Measurements from ENCODE around the gene PTPRJ.
"Not testable (repeated sequence)": the region's sequence is repeated elsewhere in the genome, so short reads cannot be mapped to it uniquely, and the experiment has no call there.

Gene PTPRJ

GRCh38 chr11:48125866-48126265 lies 145.5 kb downstream of the PTPRJ start:
- no peak for FAIRE-seq

GRCh38 chr11:48127521-48128183 lies 147.3 kb downstream of the PTPRJ start:
- no peak for FAIRE-seq

DNA sequence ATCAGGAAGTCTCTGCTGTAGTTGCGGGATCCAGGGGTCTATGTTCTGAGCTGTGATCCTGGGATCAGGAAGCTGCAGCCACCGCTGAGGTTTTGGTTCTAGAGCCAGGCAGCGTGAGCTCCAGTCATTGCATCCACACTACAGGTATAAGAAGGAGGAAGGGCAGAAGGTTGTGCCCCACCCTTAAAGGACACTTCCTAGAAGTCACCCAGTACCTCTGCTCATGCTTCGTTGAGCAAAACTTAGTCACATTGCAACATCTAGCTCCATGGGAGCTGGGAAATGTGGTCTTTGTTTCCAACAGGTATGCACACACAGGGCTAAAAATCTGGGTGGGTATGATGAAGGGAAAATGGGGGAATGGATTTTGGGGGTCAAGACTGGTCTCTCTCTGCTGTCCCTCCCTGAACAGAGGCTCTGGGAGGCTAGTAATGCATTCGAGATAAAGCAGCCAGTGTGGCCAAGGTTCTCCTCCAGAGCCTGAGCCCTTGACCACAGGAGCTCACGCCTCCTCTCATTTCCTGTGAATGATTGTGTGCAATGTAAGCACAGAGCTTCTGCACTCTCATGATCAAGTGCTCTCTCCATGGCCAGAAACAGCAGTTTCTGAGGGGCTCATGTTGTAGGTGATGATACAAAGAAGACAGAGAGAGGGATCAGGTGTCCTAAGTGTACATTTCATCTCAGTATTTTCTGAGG lies 149.5 kb downstream of the PTPRJ start:
- no peak for FAIRE-seq

- no peak for FAIRE-seq
These were observed 154.0 kb downstream of the PTPRJ start for GRCh38 chr11:48134221-48134922.

DNA sequence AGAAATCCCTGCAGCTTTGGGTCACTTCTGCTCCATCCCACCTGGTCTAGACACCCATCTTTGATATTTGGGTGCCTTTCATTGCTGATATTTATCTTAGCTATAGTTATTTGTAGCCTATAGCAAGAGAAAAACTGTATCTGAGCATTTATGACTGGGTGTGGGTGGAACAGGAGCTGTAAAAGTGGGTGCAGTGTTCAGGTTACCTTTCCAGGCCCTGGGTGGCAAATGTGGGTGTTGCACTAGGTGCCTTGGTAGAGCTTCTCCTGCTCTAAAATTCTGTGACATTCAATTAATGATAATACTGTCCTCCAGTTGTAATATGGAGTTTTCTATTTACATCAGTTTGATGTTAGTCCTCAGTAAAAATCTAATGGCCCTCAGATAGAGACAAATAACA lies 157.9 kb downstream of the PTPRJ start:
- FAIRE-seq: no peak

- not testable (repeated sequence) for FAIRE-seq
These were observed 159.5 kb downstream of the PTPRJ start for GRCh38 chr11:48139896-48140295.

DNA sequence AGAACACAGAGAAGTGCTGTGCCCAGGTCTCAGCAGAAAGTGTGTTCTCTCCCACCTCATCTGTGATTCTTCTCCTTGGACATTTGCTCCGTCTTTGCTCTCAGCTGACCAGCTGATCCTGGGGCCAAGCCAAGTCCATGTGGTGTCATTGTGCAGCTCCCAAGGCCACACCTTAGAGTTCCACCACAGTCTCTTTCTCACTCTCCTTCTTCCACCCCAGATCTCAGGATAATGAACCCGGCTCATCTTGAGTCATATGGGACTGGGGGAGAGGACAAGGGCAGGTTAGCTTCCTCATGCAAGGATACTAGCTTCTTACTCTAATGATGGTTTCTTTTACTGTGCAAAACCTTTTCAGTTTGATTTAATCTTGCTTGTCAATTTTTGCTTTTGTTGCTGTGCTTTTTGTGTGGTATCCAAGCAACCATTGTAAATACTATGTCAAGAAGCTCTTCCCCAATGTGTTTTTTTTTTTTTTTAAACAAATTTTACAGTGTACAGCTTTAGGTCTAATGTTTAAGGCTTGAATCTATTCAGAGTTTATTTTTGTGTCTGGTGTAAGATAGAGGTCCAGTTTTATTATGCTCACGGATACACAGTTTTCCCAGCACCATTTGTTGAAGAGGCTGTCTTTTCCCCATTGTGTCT lies 161.2 kb downstream of the PTPRJ start:
- FAIRE-seq: no peak

GRCh38 chr11:48142889-48143288 lies 162.5 kb downstream of the PTPRJ start:
- no peak for FAIRE-seq

DNA sequence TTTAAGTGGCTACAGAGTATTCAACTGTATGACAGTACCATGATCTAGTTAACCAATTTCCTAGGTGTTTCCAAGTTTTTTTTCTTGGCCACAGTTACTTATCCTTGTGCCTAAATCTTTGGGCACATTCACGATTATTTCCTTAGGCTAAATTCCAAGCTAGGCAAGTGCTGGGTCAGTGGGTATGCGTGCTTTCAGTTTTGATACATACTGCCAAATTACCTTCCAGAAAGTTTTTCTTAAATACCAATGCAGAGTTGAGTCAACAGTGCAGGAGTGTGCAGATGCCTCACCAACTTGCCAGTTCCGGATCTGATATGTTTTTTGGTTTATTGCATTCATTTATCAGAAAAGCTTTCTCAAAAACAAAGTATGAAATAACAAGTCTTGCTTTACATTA lies 168.4 kb downstream of the PTPRJ start:
- no peak for FAIRE-seq

DNA sequence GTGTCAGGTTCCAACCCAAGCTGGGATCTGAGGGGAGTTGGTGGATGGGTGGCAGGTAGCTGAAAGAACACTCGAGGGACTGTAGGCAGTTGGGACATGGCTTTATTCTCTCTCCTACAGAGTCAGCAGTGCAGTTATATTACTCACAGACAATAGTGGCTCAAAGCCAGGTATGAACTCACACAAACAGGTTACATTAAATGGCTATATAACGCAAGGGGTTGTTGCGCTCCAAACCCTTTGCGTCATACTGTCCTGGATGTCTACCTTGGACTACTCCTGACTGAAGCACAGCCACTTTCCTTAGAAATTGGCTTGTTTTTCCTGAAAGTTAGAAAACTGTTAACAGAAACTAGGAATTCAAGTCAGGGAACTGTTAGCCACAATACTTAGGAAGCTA lies 169.9 kb downstream of the PTPRJ start:
- FAIRE-seq: no peak

- FAIRE-seq: no peak
These were observed 173.8 kb downstream of the PTPRJ start for GRCh38 chr11:48154151-48154550.

- FAIRE-seq: no peak
These were observed 181.9 kb downstream of the PTPRJ start for GRCh38 chr11:48161951-48162884.

GRCh38 chr11:48162885-48163268 lies 182.5 kb downstream of the PTPRJ start:
- no peak for FAIRE-seq

GRCh38 chr11:48163360-48164100 lies 183.2 kb downstream of the PTPRJ start:
- FAIRE-seq: no peak

GRCh38 chr11:48164836-48165235 lies 184.5 kb downstream of the PTPRJ start:
- FAIRE-seq: no peak

DNA sequence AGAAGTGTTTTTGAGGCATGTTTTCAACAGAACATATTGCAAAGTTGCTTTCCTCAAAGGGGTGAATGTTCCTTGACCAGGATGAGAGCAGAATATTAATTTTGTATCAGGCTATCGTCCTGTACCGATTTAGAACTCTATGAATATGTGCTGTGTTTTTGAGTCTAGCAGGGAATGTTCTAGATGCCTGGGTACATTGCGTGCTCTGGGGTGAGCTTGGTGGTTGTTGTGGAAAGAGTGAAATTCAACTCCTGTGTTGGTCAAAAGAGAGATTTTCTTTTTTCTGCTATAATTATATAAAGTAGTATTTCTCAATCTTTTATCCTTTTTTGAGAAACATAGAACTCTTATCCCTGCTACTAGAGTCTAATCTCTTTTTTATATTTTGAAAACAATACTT lies 185.1 kb downstream of the PTPRJ start:
- no peak for FAIRE-seq

DNA sequence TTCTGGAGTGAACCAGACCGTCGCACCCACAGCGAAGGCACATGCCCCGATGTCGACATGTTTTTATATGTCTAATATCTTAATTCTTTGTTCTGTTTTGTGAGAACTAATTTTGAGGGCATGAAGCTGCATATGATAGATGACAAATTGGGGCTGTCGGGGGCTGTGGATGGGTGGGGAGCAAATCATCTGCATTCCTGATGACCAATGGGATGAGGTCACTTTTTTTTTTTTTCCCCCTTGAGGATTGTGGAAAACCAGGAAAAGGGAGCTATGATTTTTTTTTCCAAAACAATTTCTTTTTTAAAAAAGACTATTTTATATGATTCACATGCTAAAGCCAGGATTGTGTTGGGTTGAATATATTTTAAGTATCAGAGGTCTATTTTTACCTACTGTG lies 187.0 kb downstream of the PTPRJ start:
- FAIRE-seq: no peak

DNA sequence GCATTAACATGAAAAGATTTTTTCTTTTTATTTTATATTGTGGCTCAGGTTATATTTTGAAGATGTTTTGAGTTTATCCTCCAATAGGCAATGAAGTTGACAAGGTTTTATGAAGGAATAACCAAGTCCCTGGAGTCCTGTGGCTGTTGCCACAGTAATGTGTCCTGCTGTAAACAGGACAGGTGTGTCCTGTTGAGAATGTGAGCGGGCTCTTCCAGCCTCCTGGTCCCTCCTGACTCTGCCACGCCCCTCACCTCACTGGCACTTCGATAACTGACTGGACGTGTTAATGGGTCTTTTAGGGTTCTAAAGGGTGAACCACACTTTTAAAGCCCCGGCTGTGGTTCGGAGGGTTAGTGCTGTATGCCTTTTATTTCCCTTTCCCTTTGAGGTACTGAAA lies 188.5 kb downstream of the PTPRJ start:
- no peak for FAIRE-seq

DNA sequence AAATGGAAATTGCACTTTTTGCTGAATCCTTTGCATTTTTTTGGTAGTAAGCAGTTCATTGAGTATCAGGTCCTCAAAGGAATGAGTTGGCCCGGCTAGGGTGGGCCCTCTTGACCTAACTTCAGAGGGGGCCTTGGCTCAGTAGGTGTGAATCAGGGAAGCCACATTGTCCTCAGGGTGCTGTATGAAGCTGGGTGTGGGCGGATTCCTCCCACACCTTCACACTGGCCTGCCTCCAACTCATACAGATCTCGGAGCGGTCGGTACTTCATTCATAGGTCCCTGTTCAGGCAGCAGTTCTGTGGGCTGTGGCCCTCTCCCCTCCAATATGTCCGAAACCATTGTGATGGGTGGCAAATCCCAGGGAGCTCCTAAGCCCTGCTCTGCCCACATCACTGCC lies 188.9 kb downstream of the PTPRJ start:
- no peak for FAIRE-seq

- no peak for FAIRE-seq
These were observed 189.4 kb downstream of the PTPRJ start for GRCh38 chr11:48169717-48170116.
